ENCODE measurements around the gene SPARCL1. TPM values are rescaled to one million over a fixed set of nuclear protein-coding genes. Genes with fewer than 3 reads are reported as not detected.

The SPARCL1 gene
- polyA plus RNA-seq, 3 donors = not detected

DNA sequence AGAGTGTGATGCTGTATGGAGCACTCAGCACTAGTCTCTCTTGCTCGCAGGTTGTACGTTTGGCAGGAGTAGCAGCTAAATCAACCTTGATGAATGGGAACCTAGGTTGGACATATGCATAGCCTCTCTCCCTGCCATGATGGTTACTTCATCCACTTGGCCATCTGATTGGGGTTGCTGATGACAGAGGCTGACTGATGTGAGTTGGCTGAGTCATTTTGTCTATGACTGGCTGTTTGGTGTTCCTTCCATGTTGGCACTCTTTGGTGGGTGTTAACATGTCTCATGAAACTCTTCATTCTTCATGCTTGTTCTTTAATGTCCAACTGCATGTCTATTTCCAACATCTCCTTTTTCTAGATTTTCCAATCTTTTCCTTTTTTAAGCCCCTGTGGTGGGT is 31.6 kb upstream of the SPARCL1 start:
- H3K27ac Mint-ChIP-seq = no peak overlapping the region

DNA sequence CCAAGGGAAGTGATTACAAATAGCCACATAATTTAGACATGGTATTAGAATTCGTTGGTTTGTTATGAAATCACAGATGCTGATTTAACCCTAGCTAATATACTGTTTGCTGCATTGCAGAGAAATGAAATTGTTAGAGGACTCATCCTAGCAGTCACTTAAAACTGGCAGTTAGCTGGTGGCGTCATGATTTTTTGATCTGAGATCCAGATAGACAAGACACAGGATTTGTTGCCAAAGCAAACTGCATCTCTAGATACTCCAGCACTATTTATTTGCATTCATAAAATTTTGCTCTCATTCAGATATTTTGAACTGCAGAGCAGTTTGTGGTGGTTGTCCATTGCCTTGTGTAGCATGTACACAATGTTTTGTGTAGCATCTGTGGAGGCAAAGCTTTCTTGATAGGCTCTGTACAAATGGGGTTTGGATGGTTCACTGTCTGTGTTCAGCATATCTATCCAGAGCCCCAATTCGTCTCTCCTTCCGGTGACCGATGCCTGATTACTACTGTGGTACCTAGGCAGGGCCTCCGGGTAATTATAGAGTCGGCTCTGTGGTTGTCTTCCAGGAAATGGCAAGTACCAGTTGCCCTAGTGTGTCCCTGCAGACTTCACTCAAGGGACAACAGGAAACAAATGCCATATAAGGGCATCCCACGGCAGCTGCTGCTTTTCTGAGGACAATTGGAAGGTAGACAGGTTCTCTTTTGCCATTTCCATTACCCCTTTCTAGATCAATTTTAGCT is 30.1 kb upstream of the SPARCL1 start:
- peaks cover 0 to 1% (median 0%) of the 10 kb centered on the region in 3 donors for H3K27me3 Mint-ChIP-seq (ENCODE audit: low read depth in 3 of 3)
- Histone ChIP-seq H3K4me1 (ENCODE audit: control insufficient read depth in 1 of 2, insufficient read depth in 2 of 2, low read length in 2 of 2) (no peaks in the 10 kb centered on the region), H4K20me1 (ENCODE audit: insufficient read depth, low read length) (no peaks in the 10 kb centered on the region), H3K4me3 (replicated peaks in 1 of 3; ENCODE audit: low read depth in 2 of 3, low read length in 3 of 3) (no peak overlapping the region), H3K79me2 (ENCODE audit: insufficient read depth, low read length) (no peaks in the 10 kb centered on the region), H3K27ac (ENCODE audit: low read depth in 1 of 2, low read length in 2 of 2) (no peak overlapping the region), H3K27me3 (ENCODE audit: control insufficient read depth in 2 of 2, insufficient read depth in 2 of 2, low read length in 2 of 2) (no peaks in the 10 kb centered on the region), H3K4me2 (replicated peaks; ENCODE audit: extremely low read depth, low read length, poor library complexity, severe bottlenecking) (no peak overlapping the region), H3K36me3 (replicated peaks in 1 of 2; ENCODE audit: control insufficient read depth in 1 of 2, insufficient read depth in 2 of 2, low read length in 2 of 2) (no peaks in the 10 kb centered on the region), H3K9me3 (replicated peaks in 1 of 2; ENCODE audit: control insufficient read depth in 1 of 2, insufficient read depth in 1 of 2, low read length in 2 of 2) (no peaks in the 10 kb centered on the region), H2AFZ (ENCODE audit: insufficient read depth, low read depth, low read length, poor library complexity, severe bottlenecking) (no peak overlapping the region), H3K9ac (ENCODE audit: insufficient read depth, low read length, poor library complexity, severe bottlenecking) (no peak overlapping the region)
- no peak overlapping the region for H3K27ac Mint-ChIP-seq
- no peaks in the 10 kb centered on the region for H3K36me3 Mint-ChIP-seq
- DNase-seq = no peak
- peaks cover 6% of the 10 kb centered on the region for H3K4me1 Mint-ChIP-seq
- TF ChIP-seq, protein P1, sequence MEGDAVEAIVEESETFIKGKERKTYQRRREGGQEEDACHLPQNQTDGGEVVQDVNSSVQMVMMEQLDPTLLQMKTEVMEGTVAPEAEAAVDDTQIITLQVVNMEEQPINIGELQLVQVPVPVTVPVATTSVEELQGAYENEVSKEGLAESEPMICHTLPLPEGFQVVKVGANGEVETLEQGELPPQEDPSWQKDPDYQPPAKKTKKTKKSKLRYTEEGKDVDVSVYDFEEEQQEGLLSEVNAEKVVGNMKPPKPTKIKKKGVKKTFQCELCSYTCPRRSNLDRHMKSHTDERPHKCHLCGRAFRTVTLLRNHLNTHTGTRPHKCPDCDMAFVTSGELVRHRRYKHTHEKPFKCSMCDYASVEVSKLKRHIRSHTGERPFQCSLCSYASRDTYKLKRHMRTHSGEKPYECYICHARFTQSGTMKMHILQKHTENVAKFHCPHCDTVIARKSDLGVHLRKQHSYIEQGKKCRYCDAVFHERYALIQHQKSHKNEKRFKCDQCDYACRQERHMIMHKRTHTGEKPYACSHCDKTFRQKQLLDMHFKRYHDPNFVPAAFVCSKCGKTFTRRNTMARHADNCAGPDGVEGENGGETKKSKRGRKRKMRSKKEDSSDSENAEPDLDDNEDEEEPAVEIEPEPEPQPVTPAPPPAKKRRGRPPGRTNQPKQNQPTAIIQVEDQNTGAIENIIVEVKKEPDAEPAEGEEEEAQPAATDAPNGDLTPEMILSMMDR (IDR thresholded peaks at IDR 0.05) = no peak
- H3K4me3 Mint-ChIP-seq = no peak overlapping the region
- H3K9me3 Mint-ChIP-seq = no peaks in the 10 kb centered on the region
- WGBS (ENCODE audit: insufficient coverage) = 0% methylated on average over 2 of the region's 8 CpGs
- intact Hi-C loops (cut with micrococcal nuclease) = no loop called here

More for the DNA sequence above, 31.6 kb upstream of the SPARCL1 start:
- Histone ChIP-seq H3K27me3 (ENCODE audit: control insufficient read depth in 2 of 2, insufficient read depth in 2 of 2, low read length in 2 of 2) (no peaks in the 10 kb centered on the region), H3K4me1 (ENCODE audit: control insufficient read depth in 1 of 2, insufficient read depth in 2 of 2, low read length in 2 of 2) (no peaks in the 10 kb centered on the region), H2AFZ (ENCODE audit: insufficient read depth, low read depth, low read length, poor library complexity, severe bottlenecking) (no peak overlapping the region), H3K4me2 (replicated peaks; ENCODE audit: extremely low read depth, low read length, poor library complexity, severe bottlenecking) (no peak overlapping the region), H3K79me2 (ENCODE audit: insufficient read depth, low read length) (no peaks in the 10 kb centered on the region), H3K4me3 (replicated peaks in 1 of 3; ENCODE audit: low read depth in 2 of 3, low read length in 3 of 3) (no peak overlapping the region), H3K36me3 (replicated peaks in 1 of 2; ENCODE audit: control insufficient read depth in 1 of 2, insufficient read depth in 2 of 2, low read length in 2 of 2) (no peaks in the 10 kb centered on the region), H3K9ac (ENCODE audit: insufficient read depth, low read length, poor library complexity, severe bottlenecking) (no peak overlapping the region), H3K27ac (ENCODE audit: low read depth in 1 of 2, low read length in 2 of 2) (no peak overlapping the region), H4K20me1 (ENCODE audit: insufficient read depth, low read length) (no peaks in the 10 kb centered on the region), H3K9me3 (replicated peaks in 1 of 2; ENCODE audit: control insufficient read depth in 1 of 2, insufficient read depth in 1 of 2, low read length in 2 of 2) (no peaks in the 10 kb centered on the region)
- TF ChIP-seq, protein P1 (IDR thresholded peaks at IDR 0.05) = no peak
- peaks cover 0 to 1% (median 0%) of the 10 kb centered on the region in 7 donors for H3K9me3 Mint-ChIP-seq
- DNase-seq = no peak
- H3K27me3 Mint-ChIP-seq (ENCODE audit: low read depth in 3 of 3) = peaks cover 0 to 1% (median 0%) of the 10 kb centered on the region in 3 donors
- intact Hi-C loops (cut with micrococcal nuclease) = no loop called here
- no peak overlapping the region for H3K4me3 Mint-ChIP-seq
- peaks cover 6% of the 10 kb centered on the region for H3K4me1 Mint-ChIP-seq
- 94% methylated on average over 2 of the region's 2 CpGs for WGBS (ENCODE audit: insufficient coverage)
- no peaks in the 10 kb centered on the region for H3K36me3 Mint-ChIP-seq

Measured in CD14-positive monocyte (primary cell).